ENCODE data around the gene ZDHHC24.
A peak's percentile ranks its signal among the peaks of the same experiment; 100 is the strongest.
"Not testable (repeated sequence)": the region's sequence is repeated elsewhere in the genome, so short reads cannot be mapped to it uniquely, and the experiment has no call there.

The ZDHHC24 gene

GRCh38 chr11:66545701-66546367, at the start of gene ZDHHC24:
ZDHHC24 (minus strand) TSS chr11:66546048; CDS start chr11:66546003, 45 bp downstream.
- DNase-seq: peak; percentile 76 to 87

- no peak for DNase-seq
Observed at GRCh38 chr11:66595245-66595904, 49.5 kb upstream of the ZDHHC24 start.

GRCh38 chr11:66593650-66594049, 47.8 kb upstream of the ZDHHC24 start:
- no peak for DNase-seq

GRCh38 chr11:66593303-66593635, 47.4 kb upstream of the ZDHHC24 start:
- DNase-seq: no peak

GRCh38 chr11:66592457-66593302, 46.8 kb upstream of the ZDHHC24 start, which contains the start of the genes CCDC87 and CCS:
CCDC87 (minus strand) TSS chr11:66593063; CDS start chr11:66593015, 48 bp downstream.
CCS (plus strand) TSS chr11:66593185; CDS start chr11:66593262, 77 bp downstream.
- DNase-seq: peak; percentile 97 to 99

- DNase-seq: no peak
Observed at GRCh38 chr11:66591175-66591574, 45.3 kb upstream of the ZDHHC24 start.

GRCh38 chr11:66589996-66590675, 44.3 kb upstream of the ZDHHC24 start:
- no peak for DNase-seq

GRCh38 chr11:66589315-66589714, 43.5 kb upstream of the ZDHHC24 start:
- not testable (repeated sequence) for DNase-seq

GRCh38 chr11:66586136-66586535, 40.3 kb upstream of the ZDHHC24 start:
- no peak for DNase-seq

GRCh38 chr11:66585447-66585846, 39.6 kb upstream of the ZDHHC24 start:
- not testable (repeated sequence) for DNase-seq

- DNase-seq: not testable (repeated sequence)
Observed at GRCh38 chr11:66582565-66583147, 36.8 kb upstream of the ZDHHC24 start.

GRCh38 chr11:66581261-66581660, 35.4 kb upstream of the ZDHHC24 start:
- DNase-seq: no peak

GRCh38 chr11:66580803-66581202, 35.0 kb upstream of the ZDHHC24 start:
- DNase-seq: no peak

- DNase-seq: peak; percentile 72 to 82
Observed at GRCh38 chr11:66579017-66579606, 33.3 kb upstream of the ZDHHC24 start.

GRCh38 chr11:66570850-66571180, 25.0 kb upstream of the ZDHHC24 start:
- DNase-seq: no peak

- DNase-seq: no peak
Observed at GRCh38 chr11:66570079-66570849, 24.4 kb upstream of the ZDHHC24 start.

- no peak for DNase-seq
Observed at GRCh38 chr11:66569076-66569475, 23.2 kb upstream of the ZDHHC24 start.

GRCh38 chr11:66568124-66568916, 22.5 kb upstream of the ZDHHC24 start, which contains the start of gene CTSF:
CTSF (minus strand) TSS chr11:66568606; CDS start chr11:66568486, 120 bp downstream.
- peak; percentile 60 to 73 for DNase-seq

GRCh38 chr11:66567787-66568123, 21.9 kb upstream of the ZDHHC24 start:
- no peak for DNase-seq

- no peak for DNase-seq
Observed at GRCh38 chr11:66566221-66566620, 20.4 kb upstream of the ZDHHC24 start.

GRCh38 chr11:66564984-66565383, 19.1 kb upstream of the ZDHHC24 start:
- no peak for DNase-seq
